Suprapubic skin (tissue), 4 donors: Measurements from ENCODE around the gene MIGA2. TPM values are rescaled to one million over a fixed set of nuclear protein-coding genes. Genes with fewer than 3 reads are reported as not detected.
"Not testable (repeated sequence)": the region's sequence is repeated elsewhere in the genome, so short reads cannot be mapped to it uniquely, and the experiment has no call there.

Experiments
- DNase-seq, 2 donors: peaks; one replicate each; pipeline ENCODE4 v3.0.0-alpha.2; 2019; ENCODE audit warnings: low spot score in 2 of 2
- H3K27ac ChIP-seq: fragments of 200-600 bp; sonication (generic); one replicate; pipeline ENCODE4 v1.5.1; 2019
- H3K27me3 ChIP-seq: fragments of 200-600 bp; sonication (generic); one replicate; pipeline ENCODE4 v1.5.1; 2019
- H3K36me3 ChIP-seq: fragments of 200-600 bp; sonication (generic); one replicate; pipeline ENCODE4 v1.5.1; 2019
- H3K4me1 ChIP-seq: fragments of 200-600 bp; sonication (generic); one replicate; pipeline ENCODE4 v1.5.1; 2019
- H3K4me3 ChIP-seq: fragments of 200-600 bp; sonication (generic); one replicate; pipeline ENCODE4 v1.5.1; 2019; ENCODE audit warnings: mild to moderate bottlenecking
- H3K9me3 ChIP-seq: fragments of 200-600 bp; sonication (generic); one replicate; pipeline ENCODE4 v1.5.1; 2019
- EP300 ChIP-seq: sonication (generic); formaldehyde crosslinking; IDR thresholded peaks from one replicate; pipeline ENCODE4 v1.6.1; 2017; ENCODE audit warnings: antibody characterized with exemption
- POLR2A ChIP-seq, 2 donors: fragments of 450-650 bp; IDR thresholded peaks; one replicate each; pipeline ENCODE4 v1.6.1; 2017; ENCODE audit warnings: antibody characterized with exemption in 2 of 2, mild to moderate bottlenecking in 2 of 2, moderate library complexity in 2 of 2
- POLR2AphosphoS5 ChIP-seq, 3 donors: sonication (generic); formaldehyde crosslinking; IDR thresholded peaks; one replicate each; pipeline ENCODE4 v1.6.1; 2017; ENCODE audit warnings: antibody characterized with exemption in 3 of 3
- WGBS: methylation state at CpG from one replicate; pipeline ENCODE4 v1.1.5; 2018; 5-methylcytosine and 5-hydroxymethylcytosine counted together
- total RNA-seq, 4 donors: library from RNA; depleted of rRNA; stranded (reverse); fragments of >200 nt; gene quantifications; one replicate each; pipeline ENCODE4 v1.1.0, GENCODE V29; 2016
- TF ChIP-seq, protein P1 (sequence below), 2 donors: fragments of 200-600 bp in 1 of 2; fragments of 450-650 bp in 1 of 2; sonication (generic) in 1 of 2; IDR thresholded peaks; one replicate each; pipeline ENCODE4 v1.5.1; 2016 to 2019; ENCODE audit warnings: antibody characterized with exemption in 2 of 2, mild to moderate bottlenecking in 1 of 2, moderate library complexity in 1 of 2

MIGA2 gene
- total RNA-seq, 4 donors from 2014 or later: 28.3 to 44.3 (median 39.7) TPM

DNA sequence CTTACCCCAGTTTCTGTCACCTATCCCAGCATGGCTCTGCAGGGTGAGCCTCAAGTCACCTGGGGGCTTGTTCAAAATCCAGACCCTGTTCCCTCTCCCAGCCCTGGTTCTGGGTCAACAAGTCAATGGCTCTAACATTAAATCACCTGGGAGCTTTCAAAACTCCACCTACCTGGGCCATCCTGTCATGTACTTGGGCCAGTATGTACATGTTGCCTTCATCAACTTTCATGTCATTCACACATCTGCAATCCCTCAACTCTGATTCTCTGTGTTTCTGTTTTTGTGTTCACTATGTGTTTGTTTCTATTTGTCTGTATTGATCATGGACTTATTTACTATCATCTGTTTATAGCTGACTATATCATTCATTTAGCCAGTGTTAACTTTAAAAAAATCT, 6.2 kb upstream of the MIGA2 start:
- peaks cover 36% of the 10 kb centered on the region for H3K4me1 ChIP-seq
- no peaks in the 10 kb centered on the region for H3K27me3 ChIP-seq
- H3K4me3 ChIP-seq: no peak overlapping the region
- H3K27ac ChIP-seq: no peak overlapping the region
- DNase-seq: no peak
- no peaks in the 10 kb centered on the region for H3K9me3 ChIP-seq
- TF ChIP-seq EP300 (no peak), POLR2A (IDR thresholded peaks at IDR 0.05) (no peak), POLR2AphosphoS5 (IDR thresholded peaks at IDR 0.05) (no peak)
- TF ChIP-seq, protein P1, sequence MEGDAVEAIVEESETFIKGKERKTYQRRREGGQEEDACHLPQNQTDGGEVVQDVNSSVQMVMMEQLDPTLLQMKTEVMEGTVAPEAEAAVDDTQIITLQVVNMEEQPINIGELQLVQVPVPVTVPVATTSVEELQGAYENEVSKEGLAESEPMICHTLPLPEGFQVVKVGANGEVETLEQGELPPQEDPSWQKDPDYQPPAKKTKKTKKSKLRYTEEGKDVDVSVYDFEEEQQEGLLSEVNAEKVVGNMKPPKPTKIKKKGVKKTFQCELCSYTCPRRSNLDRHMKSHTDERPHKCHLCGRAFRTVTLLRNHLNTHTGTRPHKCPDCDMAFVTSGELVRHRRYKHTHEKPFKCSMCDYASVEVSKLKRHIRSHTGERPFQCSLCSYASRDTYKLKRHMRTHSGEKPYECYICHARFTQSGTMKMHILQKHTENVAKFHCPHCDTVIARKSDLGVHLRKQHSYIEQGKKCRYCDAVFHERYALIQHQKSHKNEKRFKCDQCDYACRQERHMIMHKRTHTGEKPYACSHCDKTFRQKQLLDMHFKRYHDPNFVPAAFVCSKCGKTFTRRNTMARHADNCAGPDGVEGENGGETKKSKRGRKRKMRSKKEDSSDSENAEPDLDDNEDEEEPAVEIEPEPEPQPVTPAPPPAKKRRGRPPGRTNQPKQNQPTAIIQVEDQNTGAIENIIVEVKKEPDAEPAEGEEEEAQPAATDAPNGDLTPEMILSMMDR (IDR thresholded peaks at IDR 0.05): no peak
- H3K36me3 ChIP-seq: no peaks in the 10 kb centered on the region

DNA sequence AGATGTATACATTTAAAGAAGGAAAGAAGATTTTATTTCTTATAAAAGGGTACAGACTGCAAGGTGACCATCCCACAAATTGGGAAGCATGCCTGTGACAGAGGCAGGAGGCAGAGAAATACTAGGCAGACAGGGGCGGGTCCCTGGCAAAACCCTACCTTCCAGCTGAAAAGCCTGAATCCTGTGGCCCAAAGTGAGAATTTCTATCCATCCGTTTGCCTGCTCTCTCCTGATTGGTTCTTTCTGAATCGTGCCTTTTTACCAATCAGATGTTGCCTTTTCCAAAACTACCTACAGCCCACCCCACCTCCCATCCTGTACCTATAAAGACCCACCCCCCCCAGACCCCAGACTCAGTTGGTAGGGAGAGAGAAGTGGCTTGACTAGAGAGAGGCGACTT, 4.9 kb upstream of the MIGA2 start:
- DNase-seq: no peak
- TF ChIP-seq, protein P1 (IDR thresholded peaks at IDR 0.05): no peak
- no peak for TF ChIP-seq POLR2A (IDR thresholded peaks at IDR 0.05)
- TF ChIP-seq EP300: no peak
- TF ChIP-seq POLR2AphosphoS5 (IDR thresholded peaks at IDR 0.05): no peak
- H3K9me3 ChIP-seq: no peaks in the 10 kb centered on the region
- no peaks in the 10 kb centered on the region for H3K36me3 ChIP-seq
- peaks cover 29% of the 10 kb centered on the region for H3K4me1 ChIP-seq
- H3K27me3 ChIP-seq: no peaks in the 10 kb centered on the region
- no peak overlapping the region for H3K27ac ChIP-seq
- 63% methylated on average over 4 of the region's 4 CpGs for WGBS
- H3K4me3 ChIP-seq: no peak overlapping the region

DNA sequence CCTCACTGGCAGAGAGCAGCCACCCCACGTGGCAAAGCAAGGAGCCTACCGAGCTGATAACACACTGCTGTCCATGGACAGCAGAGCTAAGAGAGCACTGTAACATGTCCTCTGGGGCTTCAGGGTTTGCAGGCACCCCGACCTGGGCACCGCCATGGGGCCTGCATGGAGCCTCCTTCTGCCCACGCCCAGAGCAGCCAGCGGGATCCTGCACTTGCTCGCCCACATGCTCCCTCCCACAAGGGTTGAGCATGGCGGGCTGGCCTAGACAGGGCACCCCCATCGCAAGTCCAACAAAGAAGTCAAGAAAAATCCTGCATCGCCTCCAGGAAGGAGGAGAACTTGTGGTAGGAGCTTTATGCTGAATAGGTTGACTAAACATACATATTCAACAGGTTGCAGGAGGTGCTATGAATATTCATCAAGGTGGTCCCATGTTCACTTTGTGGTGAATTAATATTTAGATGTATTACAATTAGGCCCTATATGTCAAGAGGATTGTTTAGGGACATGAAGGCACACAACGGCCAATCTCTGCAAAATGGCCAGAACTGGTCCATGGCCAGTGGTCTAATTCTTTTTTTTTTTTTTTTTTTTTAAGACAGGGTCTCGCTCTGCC, 3.8 kb upstream of the MIGA2 start:
- no peak overlapping the region for H3K4me3 ChIP-seq
- 82% methylated on average over 12 of the region's 12 CpGs for WGBS
- H3K9me3 ChIP-seq: no peaks in the 10 kb centered on the region
- H3K27me3 ChIP-seq: no peaks in the 10 kb centered on the region
- H3K4me1 ChIP-seq: peaks cover 26% of the 10 kb centered on the region
- no peak for DNase-seq
- H3K27ac ChIP-seq: no peak overlapping the region
- TF ChIP-seq, protein P1 (IDR thresholded peaks at IDR 0.05): no peak
- TF ChIP-seq POLR2A (IDR thresholded peaks at IDR 0.05) (no peak), POLR2AphosphoS5 (IDR thresholded peaks at IDR 0.05) (no peak), EP300 (no peak)
- H3K36me3 ChIP-seq: no peaks in the 10 kb centered on the region

DNA sequence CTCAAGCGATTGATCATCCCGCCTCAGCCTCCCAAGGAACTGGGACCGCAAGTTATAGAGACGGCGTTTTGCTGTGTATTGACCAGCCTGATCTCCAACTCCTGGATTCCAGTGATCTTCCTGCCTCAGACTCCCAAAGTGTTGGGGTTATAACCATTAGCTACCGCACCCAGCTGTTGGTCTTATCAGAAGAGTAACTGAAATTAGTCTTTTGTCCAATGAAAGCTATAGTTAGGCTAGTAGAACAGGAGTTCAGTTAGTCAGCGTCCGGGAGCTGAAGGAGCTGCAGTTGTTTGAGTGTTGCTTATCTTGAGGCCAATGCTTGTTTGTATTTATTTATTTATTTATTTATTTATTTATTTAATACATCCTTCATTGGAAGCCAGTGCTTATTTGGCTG, 3.2 kb upstream of the MIGA2 start:
- H3K4me3 ChIP-seq: no peak overlapping the region
- H3K27ac ChIP-seq: no peak overlapping the region
- 95% methylated on average over 8 of the region's 8 CpGs for WGBS
- no peaks in the 10 kb centered on the region for H3K36me3 ChIP-seq
- H3K4me1 ChIP-seq: peaks cover 30% of the 10 kb centered on the region
- no peaks in the 10 kb centered on the region for H3K27me3 ChIP-seq
- DNase-seq: no peak
- no peaks in the 10 kb centered on the region for H3K9me3 ChIP-seq
- TF ChIP-seq EP300 (no peak), POLR2A (IDR thresholded peaks at IDR 0.05) (no peak), POLR2AphosphoS5 (IDR thresholded peaks at IDR 0.05) (no peak)
- TF ChIP-seq, protein P1 (IDR thresholded peaks at IDR 0.05): no peak

DNA sequence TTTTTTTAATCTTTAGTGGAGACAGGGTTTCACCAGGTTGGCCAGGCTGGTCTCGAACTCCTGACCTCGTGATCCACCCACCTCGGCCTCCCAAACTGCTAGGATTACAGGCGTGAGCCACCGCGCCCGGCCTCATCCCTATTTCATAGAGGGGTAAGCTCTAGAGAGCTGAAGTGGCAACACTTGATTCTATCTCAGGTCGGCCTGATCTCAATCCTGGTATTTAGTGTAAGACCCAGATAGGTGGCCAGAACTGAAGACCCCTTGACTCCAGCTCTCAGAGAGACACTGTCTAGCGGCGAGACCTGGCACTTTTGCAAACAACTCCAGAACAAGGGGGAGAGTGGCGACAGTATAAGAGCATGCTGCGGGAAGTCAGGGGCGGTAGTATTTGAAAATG, 588 bp upstream of the MIGA2 start:
- peaks cover 25% of the 10 kb centered on the region for H3K4me1 ChIP-seq
- peak overlapping the region; percentile 12 for H3K27ac ChIP-seq
- peak overlapping the region; percentile 81 for H3K4me3 ChIP-seq
- not testable (repeated sequence) for H3K9me3 ChIP-seq, H3K36me3 ChIP-seq, H3K27me3 ChIP-seq, DNase-seq
- 30% methylated on average over 10 of the region's 13 CpGs for WGBS
